Gastrocnemius medialis (tissue), 4 donors: ENCODE results near the gene GIMAP8. TPM values are rescaled to one million over a fixed set of nuclear protein-coding genes. Genes with fewer than 3 reads are reported as not detected.

Experiments
- ATAC-seq, 2 donors: fragments of 150-250 bp; one replicate each; pipeline ENCODE4 v1.9.1; 2016
- DNase-seq, 2 donors: peaks; one replicate each; pipeline ENCODE4 v3.0.0-alpha.2; 2019
- H3K27ac ChIP-seq, 4 donors: fragments of 200-600 bp; sonication (generic); 1 replicate in 1 of 4; 2 replicates in 3 of 4; pipeline ENCODE4 v1.5.1; 2016 to 2018; ENCODE audit warnings: mild to moderate bottlenecking in 2 of 4, moderate library complexity in 1 of 4
- H3K27me3 ChIP-seq, 3 donors: fragments of 200-600 bp; sonication (generic) in 2 of 3; 1 replicate in 1 of 3; 2 replicates in 2 of 3; pipeline versions ENCODE4 v1.5.1 to v1.6.0; 2016 to 2019; ENCODE audit warnings: mild to moderate bottlenecking in 1 of 3, moderate library complexity in 1 of 3
- H3K36me3 ChIP-seq, 2 donors: fragments of 200-600 bp; sonication (generic) in 1 of 2; one replicate each; pipeline ENCODE4 v1.5.1; 2017 to 2018
- H3K4me1 ChIP-seq, 2 donors: fragments of 200-600 bp; sonication (generic) in 1 of 2; one replicate each; pipeline ENCODE4 v1.5.1; 2016 to 2017; ENCODE audit warnings: mild to moderate bottlenecking in 2 of 2
- H3K4me3 ChIP-seq, 4 donors: fragments of 200-600 bp; sonication (generic) in 3 of 4; 1 replicate in 1 of 4; 2 replicates in 3 of 4; pipeline ENCODE4 v1.5.1; 2016 to 2019; ENCODE audit warnings: mild to moderate bottlenecking in 2 of 4
- H3K9me3 ChIP-seq, 3 donors: fragments of 200-600 bp; sonication (generic) in 2 of 3; 1 replicate in 1 of 3; 2 replicates in 2 of 3; pipeline ENCODE4 v1.5.1; 2016 to 2019
- POLR2A ChIP-seq, 2 donors: fragments of 450-650 bp; IDR thresholded peaks; one replicate each; pipeline ENCODE4 v1.6.1; 2017; ENCODE audit warnings: antibody characterized with exemption in 2 of 2, mild to moderate bottlenecking in 2 of 2, moderate library complexity in 2 of 2
- in situ Hi-C, 4 donors: fragments of 200-750 bp; cut with MboI; loops; one replicate each; pipeline versions ENCODE4 v1.15.0 to v1.8.0; 2017; ENCODE audit warnings: low sequenced_read_pairs in 4 of 4
- intact Hi-C: fragments of 100-400 bp; cut with DNase I; formaldehyde crosslinking; loops from one replicate; pipeline ENCODE4 v1.15.1; 2023; ENCODE audit warnings: low total_unique reads
- total RNA-seq, 4 donors: library from RNA; depleted of rRNA; stranded (reverse); fragments of >200 nt; gene quantifications; one replicate each; pipeline versions ENCODE4 v1.1.0 to v1.2.3, GENCODE V29; 2016
- TF ChIP-seq, protein P1 (sequence below), 5 experiments: fragments of 450-650 bp in 3 of 5; fragments of 200-600 bp in 2 of 5; sonication (generic) in 2 of 5; IDR thresholded peaks in 4 of 5; conservative IDR thresholded peaks in 1 of 5; 1 replicate in 4 of 5; 2 replicates in 1 of 5; pipeline ENCODE4 v1.5.1; 2016 to 2019; ENCODE audit warnings: antibody characterized with exemption in 5 of 5, mild to moderate bottlenecking in 3 of 5, moderate library complexity in 3 of 5

GIMAP8 gene
- total RNA-seq, 4 donors from 2014 or later, result 5.4 to 10.4 (median 7.1) TPM

GRCh38 chr7:150476285-150476684, 25.9 kb downstream of the GIMAP8 start:
- in situ Hi-C loops (no loop called here), intact Hi-C loops (no loop called here)
- H3K4me1 ChIP-seq, result peaks cover 0 to 3% of the 10 kb centered on the region in 2 donors
- H3K27me3 ChIP-seq, result no peaks in the 10 kb centered on the region
- H3K9me3 ChIP-seq, result no peaks in the 10 kb centered on the region
- no peak for TF ChIP-seq POLR2A (IDR thresholded peaks at IDR 0.05)
- TF ChIP-seq, protein P1, sequence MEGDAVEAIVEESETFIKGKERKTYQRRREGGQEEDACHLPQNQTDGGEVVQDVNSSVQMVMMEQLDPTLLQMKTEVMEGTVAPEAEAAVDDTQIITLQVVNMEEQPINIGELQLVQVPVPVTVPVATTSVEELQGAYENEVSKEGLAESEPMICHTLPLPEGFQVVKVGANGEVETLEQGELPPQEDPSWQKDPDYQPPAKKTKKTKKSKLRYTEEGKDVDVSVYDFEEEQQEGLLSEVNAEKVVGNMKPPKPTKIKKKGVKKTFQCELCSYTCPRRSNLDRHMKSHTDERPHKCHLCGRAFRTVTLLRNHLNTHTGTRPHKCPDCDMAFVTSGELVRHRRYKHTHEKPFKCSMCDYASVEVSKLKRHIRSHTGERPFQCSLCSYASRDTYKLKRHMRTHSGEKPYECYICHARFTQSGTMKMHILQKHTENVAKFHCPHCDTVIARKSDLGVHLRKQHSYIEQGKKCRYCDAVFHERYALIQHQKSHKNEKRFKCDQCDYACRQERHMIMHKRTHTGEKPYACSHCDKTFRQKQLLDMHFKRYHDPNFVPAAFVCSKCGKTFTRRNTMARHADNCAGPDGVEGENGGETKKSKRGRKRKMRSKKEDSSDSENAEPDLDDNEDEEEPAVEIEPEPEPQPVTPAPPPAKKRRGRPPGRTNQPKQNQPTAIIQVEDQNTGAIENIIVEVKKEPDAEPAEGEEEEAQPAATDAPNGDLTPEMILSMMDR (IDR thresholded peaks at IDR 0.05 in 4 of 5, conservative IDR thresholded peaks at IDR 0.05 in 1 of 5), result no peak
- H3K27ac ChIP-seq, result peak overlapping the region in 1 of 4 donors; percentile 67
- H3K4me3 ChIP-seq, result no peak overlapping the region
- no peaks in the 10 kb centered on the region for H3K36me3 ChIP-seq
- no peak for DNase-seq
- ATAC-seq, result no peak

- Histone ChIP-seq H3K4me1 (peaks cover 0 to 5% of the 10 kb centered on the region in 2 donors), H3K27me3 (no peaks in the 10 kb centered on the region), H3K36me3 (no peaks in the 10 kb centered on the region), H3K9me3 (no peaks in the 10 kb centered on the region), H3K4me3 (no peak overlapping the region), H3K27ac (peak overlapping the region in 1 of 4 donors; percentile 67)
- ATAC-seq (no peak), DNase-seq (no peak)
- TF ChIP-seq, protein P1 (IDR thresholded peaks at IDR 0.05 in 4 of 5, conservative IDR thresholded peaks at IDR 0.05 in 1 of 5), result no peak
- TF ChIP-seq POLR2A (IDR thresholded peaks at IDR 0.05), result no peak
- intact Hi-C loops, result no loop called here
- in situ Hi-C loops, result no loop called here
These were observed 26.6 kb downstream of the GIMAP8 start for GRCh38 chr7:150476819-150477631.

- no peaks in the 10 kb centered on the region for H3K27me3 ChIP-seq
- TF ChIP-seq, protein P1 (IDR thresholded peaks at IDR 0.05 in 4 of 5, conservative IDR thresholded peaks at IDR 0.05 in 1 of 5), result no peak
- no peak for TF ChIP-seq POLR2A (IDR thresholded peaks at IDR 0.05)
- no peak overlapping the region for H3K4me3 ChIP-seq
- no peaks in the 10 kb centered on the region for H3K36me3 ChIP-seq
- peak overlapping the region in 3 of 4 donors; percentile 13 to 67 (median 22) for H3K27ac ChIP-seq
- DNase-seq (no peak), ATAC-seq (no peak)
- peaks cover 0 to 10% of the 10 kb centered on the region in 2 donors for H3K4me1 ChIP-seq
- in situ Hi-C loops (no loop called here), intact Hi-C loops (no loop called here)
- no peaks in the 10 kb centered on the region for H3K9me3 ChIP-seq
These were observed 28.7 kb downstream of the GIMAP8 start for GRCh38 chr7:150479023-150479716.

DNA sequence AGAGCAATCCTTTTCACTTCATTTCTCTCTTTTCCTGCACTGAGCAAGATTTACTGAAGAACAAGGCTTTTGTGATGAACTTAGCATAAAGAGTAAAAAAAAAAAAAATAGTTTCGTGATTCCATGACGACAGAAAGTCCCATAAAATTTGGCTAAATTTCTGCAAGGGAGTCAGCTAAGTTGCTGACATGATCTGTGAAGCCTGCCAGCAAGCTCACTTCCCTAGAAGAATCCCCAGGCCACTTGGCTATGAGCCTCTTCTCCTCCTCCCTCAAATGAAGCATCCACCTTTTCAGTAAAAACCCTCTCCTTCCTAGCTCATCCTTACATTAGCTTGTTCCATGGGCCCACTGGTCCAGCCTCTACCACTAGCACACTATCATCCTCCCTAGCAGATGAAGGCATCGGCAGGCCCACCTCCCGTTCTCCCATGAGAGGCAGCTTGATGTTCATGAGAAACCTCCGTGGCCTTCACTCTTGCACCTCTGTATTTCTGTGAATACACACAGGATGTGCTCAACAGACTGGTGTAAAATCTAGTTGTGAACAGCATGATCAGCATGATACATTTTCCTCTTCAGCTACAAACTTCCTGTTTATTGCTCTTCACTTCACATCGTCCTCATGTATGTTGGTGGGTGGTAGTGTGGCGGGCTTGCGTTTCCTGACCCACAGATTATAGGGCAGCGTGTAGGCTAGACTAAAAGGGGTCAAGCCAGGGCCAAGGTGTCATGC, 30.9 kb downstream of the GIMAP8 start:
- Histone ChIP-seq H3K27ac (peak overlapping the region; percentile 28 to 68 (median 50)), H3K4me3 (no peak overlapping the region), H3K4me1 (peaks cover 0 to 10% of the 10 kb centered on the region in 2 donors), H3K9me3 (no peaks in the 10 kb centered on the region), H3K36me3 (no peaks in the 10 kb centered on the region), H3K27me3 (no peaks in the 10 kb centered on the region)
- intact Hi-C loops, result no loop called here
- DNase-seq (no peak), ATAC-seq (no peak)
- TF ChIP-seq, protein P1 (IDR thresholded peaks at IDR 0.05 in 4 of 5, conservative IDR thresholded peaks at IDR 0.05 in 1 of 5), result no peak
- TF ChIP-seq POLR2A (IDR thresholded peaks at IDR 0.05), result no peak
- in situ Hi-C loops, result no loop called here
